H1 (cell line): Measurements from ENCODE around the gene ULK2.

ENCODE experiments used
- CTCF ChIP-seq, 3 experiments: IDR thresholded peaks; 1 replicate in 2 of 3; 2 replicates in 1 of 3; pipeline versions ENCODE4 v1.5.1 to v1.6.1; 2011; ENCODE audit warnings: low read length in 3 of 3, mild to moderate bottlenecking in 3 of 3, inconsistent platforms in 2 of 3, low read depth in 1 of 3, moderate library complexity in 1 of 3; ENCODE audit not compliant: insufficient read depth in 1 of 3; ENCODE audit errors: control extremely low read depth in 1 of 3
- EP300 ChIP-seq, 2 experiments: IDR thresholded peaks; 1 replicate in 1 of 2; 2 replicates in 1 of 2; pipeline ENCODE4 v1.6.1; 2011 to 2012; ENCODE audit warnings: low read depth in 2 of 2, low read length in 2 of 2, mild to moderate bottlenecking in 2 of 2, borderline replicate concordance in 1 of 2, inconsistent platforms in 1 of 2, moderate library complexity in 1 of 2
- MAFK ChIP-seq: IDR thresholded peaks from 2 replicates; pipeline ENCODE4 v1.6.1; 2012; ENCODE audit warnings: low read depth, mild to moderate bottlenecking, improper control_type of control experiment, low read length
- NRF1 ChIP-seq: IDR thresholded peaks from 2 replicates; pipeline ENCODE4 v1.6.1; 2011; ENCODE audit warnings: mild to moderate bottlenecking, low read depth, low read length, improper control_type of control experiment
- POLR2AphosphoS5 ChIP-seq: IDR thresholded peaks from 2 replicates; pipeline ENCODE4 v1.6.1; 2011; ENCODE audit warnings: low read depth, low read length
- ZNF274 ChIP-seq: IDR thresholded peaks from 2 replicates; pipeline ENCODE4 v1.7.0; 2012; ENCODE audit warnings: low read length, borderline replicate concordance; ENCODE audit errors: extremely low read depth

- TF ChIP-seq MAFK, result no peak
- no peak for TF ChIP-seq CTCF (IDR thresholded peaks at IDR 0.05; ENCODE audit: control extremely low read depth in 1 of 3, insufficient read depth in 1 of 3, low read depth in 1 of 3, low read length in 3 of 3)
- TF ChIP-seq POLR2AphosphoS5, result no peak
- TF ChIP-seq EP300 (IDR thresholded peaks at IDR 0.05; ENCODE audit: borderline replicate concordance in 1 of 2, low read depth in 2 of 2, low read length in 2 of 2), result no peak
- TF ChIP-seq NRF1, result no peak
- no peak for TF ChIP-seq ZNF274
Measured at GRCh38 chr17:19743101-19744100, 124.3 kb downstream of the ULK2 start.
